Measurements from ENCODE around the gene NTN1.
A peak's percentile ranks its signal among the peaks of the same experiment; 100 is the strongest.
"Not testable (repeated sequence)": the region's sequence is repeated elsewhere in the genome, so short reads cannot be mapped to it uniquely, and the experiment has no call there.

Gene NTN1

DNA sequence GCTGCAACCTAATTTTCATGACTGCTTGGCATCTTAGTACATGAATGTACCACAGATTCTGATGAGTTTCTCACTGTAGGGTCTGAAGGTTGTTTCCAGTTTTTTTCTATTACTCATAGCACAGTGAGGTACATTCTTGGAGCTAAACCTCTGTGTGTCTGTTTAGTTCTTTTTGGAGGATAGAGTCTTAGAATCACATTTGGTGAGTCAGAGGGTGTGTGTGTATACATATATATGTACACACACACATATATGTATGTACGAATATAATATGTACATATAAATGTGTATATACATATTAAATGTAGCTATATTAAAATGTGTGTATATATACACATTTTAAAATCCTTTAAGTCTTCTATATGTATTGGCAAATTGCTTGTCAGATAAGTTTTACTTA, 72.9 kb downstream of the NTN1 start:
- DNase-seq = no peak

DNA sequence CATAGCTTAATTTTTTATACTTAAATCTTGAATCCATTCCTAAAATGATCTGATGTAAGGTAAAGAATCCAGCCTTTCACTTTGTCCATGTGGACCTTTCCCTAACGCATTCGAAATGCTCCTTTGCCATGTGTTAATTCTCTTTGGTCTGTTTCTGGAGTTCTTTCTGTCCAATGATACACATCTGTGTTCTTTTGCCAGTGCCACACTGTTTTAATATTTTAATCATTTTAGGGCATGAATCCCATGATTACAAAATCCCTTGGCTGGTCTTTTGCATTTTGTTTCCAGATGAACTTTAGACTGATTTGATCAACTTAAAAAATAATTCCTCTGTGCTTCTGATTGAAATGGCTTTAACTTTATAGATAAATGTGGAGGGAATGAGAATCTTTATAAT, 74.1 kb downstream of the NTN1 start:
- DNase-seq = no peak

DNA sequence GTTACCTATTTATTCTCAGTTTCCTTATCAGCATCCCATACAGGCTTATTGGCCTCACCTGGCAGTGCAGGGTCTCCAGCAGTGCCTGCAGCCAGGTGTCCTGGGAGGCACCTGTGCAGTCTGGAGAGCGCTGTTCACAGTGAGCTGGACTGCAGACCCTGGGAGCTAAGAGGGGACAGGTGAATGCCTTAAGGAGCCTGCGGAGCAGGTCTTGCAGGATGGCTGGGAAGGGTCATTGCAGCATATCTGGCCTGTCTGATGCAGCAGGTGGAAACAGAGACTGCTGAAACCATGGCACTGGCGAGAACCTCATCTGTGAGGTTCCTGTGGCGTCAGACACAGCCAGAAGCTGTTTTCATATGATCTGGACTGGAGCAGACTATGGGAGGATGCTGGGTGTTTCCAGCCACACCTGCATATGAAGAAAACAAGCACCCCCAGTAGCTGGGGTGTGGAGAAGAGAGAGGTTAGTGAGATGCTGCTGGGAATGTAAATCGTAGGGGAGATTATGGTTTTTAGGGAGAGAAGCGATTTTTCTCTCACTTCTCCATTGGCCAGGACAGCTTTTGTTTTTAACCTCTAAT, 77.0 kb downstream of the NTN1 start:
- no peak for DNase-seq

DNA sequence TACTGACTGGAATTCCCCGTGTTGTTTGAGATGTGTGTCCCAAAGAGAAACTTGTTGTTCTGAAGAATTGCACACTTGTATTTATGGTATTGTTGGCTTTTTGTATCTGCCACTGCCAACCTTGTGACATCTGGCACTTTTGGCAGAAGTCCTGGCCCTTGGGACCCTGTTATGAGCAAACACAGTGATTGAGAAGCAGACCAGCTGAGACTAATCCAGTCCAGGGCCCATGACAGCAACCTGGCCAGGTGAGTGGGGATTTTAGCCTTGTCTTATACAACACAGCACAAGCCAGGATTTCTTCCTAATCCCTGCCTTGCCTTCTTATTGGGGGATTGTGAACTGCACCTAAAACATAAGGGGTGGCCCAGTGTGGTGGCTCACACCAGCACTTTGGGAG, 80.0 kb downstream of the NTN1 start:
- no peak for DNase-seq

DNA sequence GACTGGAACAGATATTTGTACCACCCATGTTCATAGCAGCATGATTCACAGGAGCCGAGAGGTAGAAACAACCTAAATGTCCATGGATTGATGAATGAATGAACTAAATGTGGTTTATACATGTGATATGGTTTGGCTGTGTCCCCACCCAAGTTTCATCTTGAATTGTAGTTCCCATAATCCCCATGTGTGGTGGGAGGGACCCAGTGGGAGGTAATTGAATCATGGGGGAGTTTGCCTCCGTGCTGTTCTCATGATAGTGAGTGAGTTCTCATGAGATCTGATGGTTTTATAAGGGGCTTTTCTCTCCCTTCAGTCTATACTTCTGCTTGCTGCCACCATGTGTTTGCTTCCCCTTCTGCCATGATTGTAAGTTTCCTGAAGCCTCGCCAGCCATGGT, 81.9 kb downstream of the NTN1 start:
- not testable (repeated sequence) for DNase-seq

DNA sequence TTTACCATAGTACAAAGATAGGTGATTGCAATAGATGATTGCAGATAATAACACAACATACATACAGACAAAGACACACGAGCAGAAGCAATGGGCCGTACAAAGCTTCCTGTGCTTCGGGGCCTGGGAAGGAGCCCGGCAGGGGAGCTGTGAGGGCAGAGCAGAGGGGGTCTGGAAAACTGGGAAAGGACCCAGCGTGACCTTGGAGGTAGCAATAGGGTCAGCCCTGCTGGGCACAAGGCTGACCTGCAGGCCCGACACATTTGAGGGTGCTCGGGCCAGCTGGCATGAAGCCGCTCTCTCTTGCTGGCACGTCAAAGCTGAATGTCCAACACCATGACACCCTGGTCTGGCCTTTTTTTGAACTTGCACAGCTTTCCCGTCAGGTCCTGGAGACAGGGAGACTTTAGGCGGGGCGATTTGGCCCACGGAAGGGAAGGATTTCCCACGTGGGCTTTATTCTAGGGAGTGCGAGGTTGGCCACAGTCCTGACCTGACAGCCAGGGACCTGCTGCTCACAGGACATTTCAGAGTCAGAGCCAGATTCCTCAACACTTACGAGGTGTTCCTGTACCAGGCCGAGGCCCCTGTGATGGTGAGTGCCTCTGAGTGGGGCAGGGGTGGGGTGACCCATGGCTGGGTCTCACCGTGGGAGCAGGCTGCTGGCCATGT, 83.2 kb downstream of the NTN1 start:
- no peak for DNase-seq

DNA sequence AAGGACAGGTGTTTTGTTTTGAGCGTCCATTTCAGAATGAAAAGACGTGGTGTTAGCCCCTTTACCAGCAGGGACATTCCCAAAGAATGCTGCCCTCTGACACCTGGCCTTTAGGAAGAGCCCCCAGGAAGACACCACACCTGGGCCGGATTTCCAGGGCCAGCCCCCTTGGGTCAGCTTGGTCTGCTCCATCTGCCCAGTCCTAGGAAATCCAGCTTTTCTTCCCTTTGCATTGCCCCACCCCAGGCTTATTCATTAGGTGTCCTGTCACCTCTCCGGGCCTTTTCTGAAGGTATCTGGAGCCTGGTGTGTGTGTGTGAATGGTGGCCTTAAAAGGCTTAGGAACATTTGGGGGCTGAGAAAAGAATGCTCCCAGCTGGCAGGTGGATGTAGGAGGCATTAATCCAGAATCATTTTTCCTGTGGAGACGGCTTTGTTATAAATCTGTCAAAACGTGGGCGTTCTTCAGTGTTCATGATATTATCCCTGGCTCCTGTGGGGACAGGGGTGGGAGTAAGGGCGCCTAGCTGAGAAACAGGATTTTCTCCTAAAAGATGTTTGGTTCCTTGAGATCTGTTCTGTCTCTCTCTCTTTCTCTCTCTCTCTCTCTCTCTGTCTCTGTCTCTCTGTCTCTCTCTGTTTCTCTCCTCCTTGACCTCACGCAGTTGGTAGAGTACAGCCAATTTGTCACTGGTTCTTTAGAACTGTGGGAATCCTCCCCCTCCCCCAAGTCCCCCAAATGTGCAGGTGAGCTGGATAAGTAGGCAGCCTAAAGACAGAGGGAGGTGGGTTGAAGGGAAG, 84.0 kb downstream of the NTN1 start:
- no peak for DNase-seq

DNA sequence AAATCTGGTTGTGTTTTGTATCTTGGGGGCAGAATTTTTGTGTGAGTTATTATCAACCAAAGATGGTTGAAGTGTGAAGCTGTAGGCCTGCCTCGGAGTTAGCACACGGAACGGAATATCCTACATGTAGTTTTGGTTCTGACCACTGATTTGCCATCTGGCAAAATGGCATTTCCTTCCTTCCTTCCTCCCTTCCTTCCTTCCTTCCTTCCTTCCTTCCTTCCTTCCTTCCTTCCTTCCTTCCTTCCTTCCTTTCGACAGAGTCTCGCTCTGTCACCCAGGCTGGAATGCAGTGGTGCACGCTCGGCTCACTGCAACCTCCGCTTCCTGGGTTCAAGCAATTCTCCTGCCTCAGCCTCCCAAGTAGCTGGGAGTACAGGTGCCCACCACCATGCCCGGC, 85.0 kb downstream of the NTN1 start:
- not testable (repeated sequence) for DNase-seq

DNA sequence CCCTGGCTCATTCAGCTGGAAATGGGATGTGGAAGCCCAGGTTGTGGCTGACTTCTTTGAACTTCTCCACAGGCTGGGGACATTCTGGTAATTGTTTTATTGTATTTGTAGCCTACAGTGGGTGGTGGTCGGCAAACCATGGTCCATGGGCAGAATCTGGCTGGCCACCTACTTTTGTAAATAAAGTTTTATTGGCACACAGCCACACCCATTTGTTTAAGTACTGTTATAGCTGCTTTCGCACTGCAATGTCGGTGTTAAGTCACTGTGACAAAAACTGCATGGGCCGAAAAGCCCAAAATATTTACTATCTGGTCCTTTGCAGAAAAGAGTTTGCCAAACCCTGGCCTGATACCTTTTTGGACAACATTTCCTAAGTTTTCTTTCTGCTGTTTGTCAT, 86.2 kb downstream of the NTN1 start:
- peak; percentile 3 for DNase-seq

DNA sequence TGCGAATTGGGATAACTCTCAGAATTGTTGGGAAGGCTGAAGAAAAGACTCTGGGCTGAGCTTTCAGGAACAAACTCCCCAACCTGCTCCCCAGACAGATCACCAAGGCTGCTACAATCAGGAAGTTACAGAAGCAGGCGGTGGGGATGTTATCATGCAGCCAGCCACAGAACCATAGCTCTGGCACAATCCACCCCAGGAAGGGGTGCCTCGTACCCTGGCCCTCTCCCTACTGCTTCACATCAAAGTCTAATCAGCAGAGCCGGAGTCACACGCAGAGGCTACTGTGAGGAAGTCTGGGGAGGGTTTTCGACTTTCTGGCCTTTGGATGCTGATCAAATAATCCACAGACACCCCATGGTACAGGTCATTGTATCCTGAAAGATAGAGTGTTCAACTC, 86.8 kb downstream of the NTN1 start:
- peak; percentile 70 for DNase-seq

DNA sequence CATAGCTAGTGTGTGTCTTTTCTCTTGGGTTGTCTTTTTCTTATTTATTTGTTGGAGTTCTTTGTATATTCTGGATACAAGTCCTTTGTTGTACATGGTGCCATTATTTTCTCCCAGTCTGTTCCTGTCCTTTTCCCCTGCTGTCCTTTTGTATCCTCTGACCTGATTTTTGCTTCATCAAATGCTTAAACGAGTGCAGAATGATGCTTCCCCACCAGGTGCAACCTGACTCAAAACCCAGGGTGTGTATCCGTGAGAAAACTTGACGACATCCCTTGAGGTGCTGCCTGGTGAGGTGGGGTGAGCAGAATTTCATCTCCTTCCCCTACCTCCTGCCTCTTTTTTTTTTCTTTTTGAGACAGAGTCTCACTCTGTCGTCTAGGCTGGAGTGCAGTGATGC, 88.6 kb downstream of the NTN1 start:
- no peak for DNase-seq

DNA sequence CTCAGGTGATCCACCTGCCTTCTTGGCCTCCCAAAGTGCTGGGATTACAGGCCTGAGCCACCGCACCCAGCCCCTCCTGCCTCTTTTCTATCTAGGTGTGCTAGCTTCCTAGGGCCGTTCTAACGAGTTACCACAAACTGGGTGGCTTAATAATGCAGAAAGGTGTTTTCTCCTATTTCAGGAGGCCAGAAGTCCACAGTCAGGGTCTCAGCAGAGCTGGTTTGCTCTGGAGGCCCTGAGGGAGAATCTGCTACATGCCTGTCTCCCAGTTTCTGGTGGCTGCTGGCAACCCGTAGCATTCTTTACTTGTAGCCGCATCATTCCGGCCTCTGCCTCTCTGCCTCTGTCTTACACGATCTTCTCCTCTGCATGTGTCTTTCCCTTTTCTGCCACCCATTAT, 89.2 kb downstream of the NTN1 start:
- no peak for DNase-seq

DNA sequence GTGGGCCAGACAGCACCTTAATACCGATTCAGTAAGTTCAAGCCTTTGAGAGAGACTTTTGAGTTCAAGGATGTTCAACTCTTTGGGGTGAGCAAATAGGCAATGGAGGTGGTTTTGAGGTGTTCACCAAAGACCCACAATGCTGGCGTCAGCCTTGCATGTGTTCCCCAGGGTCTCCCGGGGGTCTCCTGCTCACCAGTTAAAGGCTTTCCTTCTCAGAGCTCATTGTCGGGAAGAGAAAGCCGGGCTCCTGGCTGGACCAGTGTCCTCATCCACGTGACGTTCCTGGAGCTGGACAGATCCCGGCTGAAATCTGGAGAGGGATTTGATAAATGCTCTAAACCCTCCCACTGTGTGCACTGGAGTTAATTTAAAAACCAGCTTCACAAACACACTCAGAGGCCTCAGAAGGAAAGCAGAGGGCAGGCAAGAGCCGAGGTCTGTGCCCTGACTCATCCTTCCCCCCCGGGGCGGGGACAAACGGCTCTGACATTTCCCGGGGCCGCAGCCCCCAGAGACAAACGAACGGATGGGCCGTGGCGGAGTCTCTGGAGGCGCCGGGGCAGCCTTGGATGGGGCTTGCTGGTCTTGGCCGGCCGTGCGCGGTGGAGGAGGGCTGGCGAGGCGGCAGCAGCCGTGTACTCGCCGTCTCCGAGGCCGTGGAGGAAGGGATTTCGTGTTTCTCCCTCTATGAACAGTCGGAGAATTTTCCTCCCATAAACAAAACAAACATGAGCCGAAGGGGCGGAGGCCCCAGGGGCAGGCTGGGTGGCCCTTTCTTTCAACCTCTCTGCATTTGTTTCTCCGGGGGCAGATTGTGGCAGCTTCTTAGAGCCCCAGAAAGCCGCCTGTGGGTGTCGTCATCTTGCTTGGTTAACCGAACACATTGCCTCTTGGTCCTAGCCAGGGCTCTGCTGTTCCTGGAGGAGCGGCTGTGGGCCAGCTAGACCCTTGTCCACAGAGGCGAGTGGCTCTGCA, 94.2 kb downstream of the NTN1 start:
- DNase-seq = peak; percentile 54

DNA sequence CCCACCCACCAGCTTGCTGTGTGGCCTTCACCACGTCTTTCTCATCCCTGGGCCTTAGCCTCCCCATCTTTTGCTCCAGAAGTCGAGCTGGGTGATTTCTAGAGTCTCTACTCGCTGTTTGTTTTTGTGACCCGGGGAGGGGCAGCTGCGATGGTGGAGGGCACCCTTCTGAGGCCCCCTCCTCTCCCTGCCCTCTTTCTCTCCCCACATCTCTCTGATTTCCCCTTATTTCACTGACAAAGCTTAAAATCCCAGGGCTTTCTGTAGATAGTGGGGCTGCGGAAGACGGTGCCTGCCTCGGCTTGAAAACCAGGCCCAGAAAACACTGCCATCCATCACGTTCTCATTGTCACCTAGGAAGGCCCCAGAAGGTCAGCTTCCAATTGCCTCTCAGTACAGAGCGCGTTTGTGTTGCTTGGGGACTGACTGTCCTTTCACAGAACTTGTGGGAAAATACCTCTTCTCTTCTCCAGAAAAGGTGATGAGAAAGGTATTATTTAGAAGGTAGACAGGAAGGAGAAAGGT, 95.1 kb downstream of the NTN1 start:
- DNase-seq = no peak

DNA sequence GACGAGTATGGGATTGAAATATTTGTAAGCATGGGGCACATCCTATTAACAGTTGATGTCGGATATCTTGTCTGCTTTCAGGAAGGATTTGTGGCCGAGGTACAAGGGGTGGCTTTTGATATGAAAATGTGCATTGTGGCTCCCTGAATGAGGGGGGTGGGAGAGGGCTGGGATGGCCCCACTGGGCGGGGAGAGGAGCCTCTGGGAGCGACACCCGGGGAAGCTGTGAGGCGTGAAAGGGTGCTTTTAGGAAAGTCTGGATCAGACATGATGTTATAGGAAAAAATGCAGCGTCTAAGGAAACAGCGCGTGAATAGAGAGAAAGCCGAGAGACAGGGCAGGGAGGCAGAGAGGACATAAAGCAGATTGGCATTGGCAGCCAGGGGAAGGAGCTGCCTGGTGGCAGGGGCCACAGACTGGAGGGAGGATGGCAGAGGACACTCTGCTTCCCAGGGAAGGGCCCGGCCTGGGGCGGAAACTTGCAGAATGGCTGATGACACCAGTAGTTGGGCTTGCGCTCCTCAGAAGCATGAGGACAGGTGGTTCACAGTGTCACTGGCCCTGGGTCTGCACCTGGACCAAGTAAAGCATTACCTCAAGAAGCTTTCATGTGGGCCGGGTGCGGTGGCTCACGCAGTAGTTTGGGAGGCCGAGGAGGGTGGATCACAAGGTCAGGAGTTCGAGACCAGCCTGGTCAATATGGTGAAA, 95.7 kb downstream of the NTN1 start:
- no peak for DNase-seq

DNA sequence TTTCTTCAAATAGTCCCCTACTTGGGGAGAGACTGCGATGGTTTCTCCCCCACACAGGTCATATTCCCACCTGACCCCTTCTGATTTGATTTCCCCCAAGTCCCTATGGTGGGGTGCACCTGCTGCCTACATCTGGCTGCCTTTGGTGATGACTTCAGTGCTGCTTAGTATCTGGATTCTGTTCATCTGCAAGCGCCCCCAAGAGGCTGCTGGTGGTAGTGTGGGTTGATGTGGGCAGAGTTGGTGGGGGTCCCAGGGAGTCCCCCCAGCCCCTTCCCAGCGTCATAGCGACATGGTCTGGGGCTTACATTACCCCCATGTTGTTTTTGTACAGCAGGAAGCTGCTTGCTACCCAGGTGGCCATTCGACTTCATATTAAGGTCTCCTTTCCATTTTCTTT, 99.2 kb downstream of the NTN1 start:
- DNase-seq = no peak

DNA sequence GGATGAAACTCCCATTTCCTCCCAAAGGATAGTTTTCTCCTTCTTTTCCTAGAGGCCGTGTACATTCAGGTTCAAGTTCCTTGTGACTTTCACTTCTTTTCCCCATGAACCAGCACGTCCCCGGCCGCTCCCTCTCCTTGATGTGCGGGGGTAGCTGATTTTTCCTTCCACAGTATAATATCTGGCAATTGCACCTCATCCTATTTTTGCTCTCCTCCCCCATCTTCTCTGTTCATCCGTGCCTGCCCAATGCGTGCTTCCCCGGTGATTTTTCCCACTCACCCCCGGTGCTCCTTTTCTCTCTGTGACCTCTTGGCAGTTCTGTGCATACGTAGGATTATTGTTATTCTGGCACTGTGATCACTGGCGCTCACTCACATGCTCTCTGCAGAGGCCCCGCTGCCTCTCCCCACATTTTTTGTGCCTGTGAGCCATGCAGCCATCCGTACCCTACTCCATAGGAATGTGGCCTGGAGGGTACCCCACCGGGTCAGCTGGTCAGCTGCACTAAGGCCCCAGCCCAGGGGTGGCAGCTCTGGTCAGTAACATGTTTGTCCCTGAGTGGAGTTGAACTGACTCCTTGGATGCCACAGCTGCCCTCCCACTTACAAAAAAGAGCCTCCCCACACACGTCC, 100.0 kb downstream of the NTN1 start:
- no peak for DNase-seq

DNA sequence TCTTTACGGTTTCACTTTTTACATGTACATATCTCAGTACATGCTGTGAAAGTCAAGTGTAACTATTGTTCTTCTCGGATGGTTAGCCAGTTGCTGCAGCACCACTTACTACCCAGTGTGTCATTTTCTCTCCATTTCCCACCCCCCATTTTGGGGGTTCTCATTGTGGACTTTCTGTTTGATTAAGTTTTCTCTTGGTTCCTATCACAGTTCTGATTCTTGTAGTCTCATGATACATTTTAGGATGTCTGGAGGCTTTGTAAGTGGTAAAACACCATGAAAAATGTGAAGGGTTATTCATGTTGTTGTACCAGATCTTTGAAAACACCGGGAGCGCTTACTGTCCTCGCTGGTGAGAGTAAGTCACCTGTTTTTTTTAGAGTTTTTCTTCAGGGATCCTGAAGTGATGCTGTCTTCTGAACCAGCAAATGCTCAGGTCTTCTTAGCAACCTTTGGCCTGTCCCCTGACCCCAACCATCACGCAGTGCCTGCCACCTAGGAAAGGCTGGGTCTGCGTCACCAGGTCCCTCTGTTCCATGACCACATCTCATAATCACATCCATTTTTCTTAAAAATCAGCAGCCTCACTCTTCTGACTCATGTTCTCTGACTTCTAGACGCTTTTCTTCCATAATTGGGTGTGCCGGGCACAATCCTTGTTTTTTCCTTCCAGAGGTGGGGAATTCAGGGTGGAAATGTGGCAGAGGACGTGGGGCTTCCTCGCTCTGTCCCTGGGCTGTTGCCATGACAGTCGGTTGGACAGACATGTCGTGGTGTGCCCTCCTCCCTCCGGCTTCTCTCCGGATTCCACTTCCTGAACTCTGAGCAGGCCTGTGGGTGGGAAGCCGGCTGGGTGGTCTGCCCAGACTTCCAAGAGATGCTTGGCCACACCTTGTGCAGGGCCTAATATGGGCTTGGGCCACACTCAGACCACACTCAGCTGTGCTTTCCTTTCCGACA, 102.6 kb downstream of the NTN1 start:
- DNase-seq = no peak

DNA sequence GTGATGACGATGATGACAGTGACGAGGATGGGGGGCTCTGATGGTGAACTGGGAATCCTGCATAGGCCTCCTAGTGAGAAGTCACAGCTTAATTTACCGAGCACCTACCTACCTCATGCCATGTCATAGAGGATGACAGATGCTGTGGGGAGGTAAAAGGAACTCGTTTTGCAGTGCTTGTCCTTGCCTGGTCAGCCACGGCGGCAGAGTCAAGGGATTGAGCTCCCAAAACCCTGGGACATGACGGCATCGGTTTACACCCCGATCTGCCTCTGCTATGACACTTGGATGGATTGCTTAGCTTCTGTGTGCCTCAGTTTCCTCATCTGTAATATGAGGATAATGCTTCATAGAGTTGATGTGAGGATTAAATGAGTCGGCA, 103.2 kb downstream of the NTN1 start:
- DNase-seq = no peak

DNA sequence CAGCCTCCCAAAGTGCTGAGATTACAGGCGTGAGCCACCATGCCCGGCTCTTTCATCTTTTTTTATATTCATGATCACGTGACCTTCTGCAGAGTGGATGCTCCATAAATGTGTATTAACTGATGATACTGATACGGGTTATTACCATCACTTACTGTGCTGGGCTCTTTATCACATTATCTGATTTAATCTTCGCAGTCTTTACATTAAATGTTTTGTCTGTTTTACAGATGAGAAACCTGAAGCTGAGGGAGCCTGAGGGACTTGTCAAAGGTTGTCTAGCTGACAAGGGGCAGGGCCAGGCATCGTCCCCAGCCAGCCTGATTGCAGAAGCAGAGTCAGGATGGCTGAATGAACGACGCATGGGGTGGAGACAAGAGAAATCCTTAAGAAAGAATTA, 104.4 kb downstream of the NTN1 start:
- no peak for DNase-seq

DNA sequence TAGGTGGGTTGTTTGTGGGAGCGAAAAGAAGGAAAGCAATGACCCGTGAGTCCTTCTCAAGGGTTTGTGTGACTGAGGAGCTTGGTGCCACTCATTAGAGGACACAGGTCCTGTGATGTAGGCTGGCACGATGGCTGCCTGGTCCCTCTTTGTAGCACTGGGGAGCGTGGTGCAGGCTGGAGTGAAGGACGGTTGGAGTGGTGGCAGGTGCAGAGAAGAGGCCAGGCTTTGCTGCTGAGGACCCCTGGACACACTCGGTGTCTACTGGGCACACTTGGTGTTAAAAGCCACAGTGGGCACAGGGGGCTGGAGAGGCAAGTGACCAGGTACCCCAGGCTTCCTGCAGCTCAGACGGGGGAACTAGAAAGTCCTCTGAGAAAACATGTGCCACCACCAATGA, 106.0 kb downstream of the NTN1 start:
- no peak for DNase-seq
